CD4-positive, alpha-beta T cell (primary cell): ENCODE results near the gene TRAF6. TPM values are rescaled to one million over a fixed set of nuclear protein-coding genes. Genes with fewer than 3 reads are reported as not detected.

Source experiments
- ATAC-seq: fragments of 200-7000 bp; cut with Tn5 transposase; one replicate; pipeline ENCODE4 v1.10.0; 2022; ENCODE audit warnings: mild to moderate bottlenecking; ENCODE audit not compliant: poor library complexity
- CTCF ChIA-PET: fragments of 350-600 bp; sonication (Branson Sonifier 250); formaldehyde crosslinking; loops from one replicate; lab custom pipeline; 2021; ENCODE audit warnings: antibody characterized with exemption, inconsistent platforms; lab: Charles Lee
- POLR2A ChIA-PET: fragments of 350-600 bp; sonication (Branson Sonifier 250); formaldehyde crosslinking; loops from one replicate; lab custom pipeline; 2021; ENCODE audit warnings: antibody characterized with exemption, inconsistent platforms; lab: Charles Lee
- DNase-seq, 14 experiments: peaks; one replicate each; pipeline ENCODE4 v3.0.0-alpha.2; 2013 to 2020; ENCODE audit warnings: mixed read lengths in 2 of 14
- H3K27ac ChIP-seq, 2 donors: one replicate each; pipeline versions ENCODE4 v1.5.1 to v1.7.0; 2013; ENCODE audit warnings: low read length in 2 of 2, low read depth in 1 of 2, mild to moderate bottlenecking in 1 of 2
- H3K27me3 ChIP-seq, 2 experiments: 1 replicate in 1 of 2; 2 replicates in 1 of 2; pipeline versions ENCODE4 v1.6.1 to v1.7.0; 2013; ENCODE audit warnings: low read length in 2 of 2, control low read depth in 1 of 2, mild to moderate bottlenecking in 1 of 2, moderate library complexity in 1 of 2; ENCODE audit not compliant: insufficient read depth in 2 of 2, control insufficient read depth in 1 of 2
- H3K36me3 ChIP-seq: one replicate; pipeline ENCODE4 v1.6.1; 2013; ENCODE audit warnings: low read length, control low read depth; ENCODE audit not compliant: insufficient read depth
- H3K4me1 ChIP-seq: one replicate; pipeline ENCODE4 v1.6.1; 2013; ENCODE audit warnings: low read length, control low read depth; ENCODE audit not compliant: insufficient read depth
- H3K4me3 ChIP-seq: one replicate; pipeline ENCODE4 v1.5.1; 2013; ENCODE audit warnings: mild to moderate bottlenecking, low read length, moderate library complexity
- H3K9me3 ChIP-seq, 2 experiments: 1 replicate in 1 of 2; 2 replicates in 1 of 2; pipeline versions ENCODE4 v1.6.1 to v1.7.0; 2013; ENCODE audit warnings: low read length in 2 of 2, mild to moderate bottlenecking in 2 of 2, control low read depth in 1 of 2, moderate library complexity in 1 of 2; ENCODE audit not compliant: control insufficient read depth in 1 of 2, insufficient read depth in 1 of 2
- H3K27ac Mint-ChIP-seq: one replicate; pipeline ENCODE4 v1.8.0; 2020; ENCODE audit warnings: mixed read lengths
- H3K27me3 Mint-ChIP-seq: one replicate; pipeline ENCODE4 v1.8.0; 2021; ENCODE audit warnings: mixed read lengths
- H3K36me3 Mint-ChIP-seq: one replicate; pipeline ENCODE4 v1.8.0; 2021; ENCODE audit warnings: low read depth, mixed read lengths
- H3K4me1 Mint-ChIP-seq: one replicate; pipeline ENCODE4 v1.8.0; 2021; ENCODE audit warnings: low read depth, mixed read lengths
- H3K4me3 Mint-ChIP-seq: one replicate; pipeline ENCODE4 v1.8.0; 2020; ENCODE audit warnings: mild to moderate bottlenecking, mixed read lengths
- H3K9me3 Mint-ChIP-seq: one replicate; pipeline ENCODE4 v1.8.0; 2020; ENCODE audit warnings: mixed read lengths
- CTCF ChIP-seq: fragments of 200-600 bp; IDR thresholded peaks from one replicate; pipeline ENCODE4 v1.8.0; 2022; ENCODE audit warnings: antibody characterized with exemption, mild to moderate bottlenecking
- intact Hi-C, 2 experiments: fragments of 100-400 bp; cut with DNase I in 1 of 2; cut with micrococcal nuclease in 1 of 2; formaldehyde crosslinking; loops; one replicate each; pipeline versions ENCODE4 v1.15.1 to v1.9.0; 2023 to 2025; cut with DNase I, micrococcal nuclease
- total RNA-seq, 174 experiments: library from RNA in 2 of 174; stranded (reverse) in 2 of 174; gene quantifications; one replicate each; pipeline ENCODE4 v1.2.3 and lab custom pipeline; 2021 to 2026

TRAF6 gene
- total RNA-seq, 2 experiments from 2014 or later, result 27.9 to 29.0 TPM

GRCh38 chr11:36460220-36460619, 49.9 kb downstream of the TRAF6 start:
- no peaks in the 10 kb centered on the region for H3K9me3 ChIP-seq
- H3K27ac ChIP-seq, result no peak overlapping the region
- H3K36me3 ChIP-seq, result peaks cover 9% of the 10 kb centered on the region
- H3K27me3 ChIP-seq, result no peaks in the 10 kb centered on the region
- DNase-seq (peak in 1 of 14 experiments; percentile 30), ATAC-seq (no peak)
- Mint-ChIP-seq H3K4me1 (no peaks in the 10 kb centered on the region), H3K27me3 (no peaks in the 10 kb centered on the region), H3K9me3 (no peaks in the 10 kb centered on the region), H3K27ac (no peak overlapping the region), H3K4me3 (no peak overlapping the region), H3K36me3 (peaks cover 4% of the 10 kb centered on the region)
- ChIA-PET CTCF (no interaction called here), POLR2A (no interaction called here)
- no peak overlapping the region for H3K4me3 ChIP-seq
- H3K4me1 ChIP-seq, result peaks cover 3% of the 10 kb centered on the region
- intact Hi-C loops, result no loop called here
- no peak for TF ChIP-seq CTCF

GRCh38 chr11:36459046-36459445, 51.0 kb downstream of the TRAF6 start:
- Mint-ChIP-seq H3K36me3 (peaks cover 4% of the 10 kb centered on the region), H3K27ac (no peak overlapping the region), H3K4me1 (no peaks in the 10 kb centered on the region)

GRCh38 chr11:36458129-36458915, 51.8 kb downstream of the TRAF6 start:
- peaks cover 9% of the 10 kb centered on the region for H3K36me3 ChIP-seq
- peaks cover 13% of the 10 kb centered on the region for H3K4me1 ChIP-seq

More at GRCh38 chr11:36459046-36459445, 51.0 kb downstream of the TRAF6 start:
- no peak for TF ChIP-seq CTCF
- Histone ChIP-seq H3K4me1 (peaks cover 6% of the 10 kb centered on the region), H3K4me3 (no peak overlapping the region), H3K27ac (no peak overlapping the region), H3K9me3 (no peaks in the 10 kb centered on the region), H3K27me3 (no peaks in the 10 kb centered on the region), H3K36me3 (peaks cover 9% of the 10 kb centered on the region)
- intact Hi-C loops, result loop anchor here in 1 of 2 experiments (10.0 kb wide), 1 partner anchor 104 kb away; no protein-coding TSS in a partner anchor
- Mint-ChIP-seq H3K27me3 (no peaks in the 10 kb centered on the region), H3K9me3 (no peaks in the 10 kb centered on the region), H3K4me3 (no peak overlapping the region)
- no peak for DNase-seq
- POLR2A ChIA-PET, result no interaction called here
- no peak for ATAC-seq
- CTCF ChIA-PET, result no interaction called here

More at GRCh38 chr11:36458129-36458915, 51.8 kb downstream of the TRAF6 start:
- H3K27me3 Mint-ChIP-seq, result no peaks in the 10 kb centered on the region
- CTCF ChIA-PET, result no interaction called here
- H3K36me3 Mint-ChIP-seq, result peaks cover 4% of the 10 kb centered on the region
- no peaks in the 10 kb centered on the region for H3K27me3 ChIP-seq
- H3K9me3 ChIP-seq, result no peaks in the 10 kb centered on the region
- no peak for TF ChIP-seq CTCF
- POLR2A ChIA-PET, result no interaction called here
- no peak overlapping the region for H3K27ac ChIP-seq
- DNase-seq (no peak), ATAC-seq (no peak)
- no peaks in the 10 kb centered on the region for H3K9me3 Mint-ChIP-seq
- intact Hi-C loops, result loop anchor here in 1 of 2 experiments (10.0 kb wide), 1 partner anchor 104 kb away; no protein-coding TSS in a partner anchor
- H3K4me3 ChIP-seq, result no peak overlapping the region
- H3K4me1 Mint-ChIP-seq, result peaks cover 4% of the 10 kb centered on the region
- no peak overlapping the region for H3K4me3 Mint-ChIP-seq
- H3K27ac Mint-ChIP-seq, result no peak overlapping the region
